Natural killer cell (primary cell): ENCODE data around the gene TMEM107. TPM values are rescaled to one million over a fixed set of nuclear protein-coding genes. Genes with fewer than 3 reads are reported as not detected.

Source experiments
- ATAC-seq, 3 donors: fragments of 150-1000 bp in 2 of 3; fragments of 200-7000 bp in 1 of 3; cut with Tn5 transposase; 1 replicate in 1 of 3; 2 replicates in 2 of 3; pipeline ENCODE4 v1.10.0; 2021; ENCODE audit warnings: mild to moderate bottlenecking in 2 of 3, moderate library complexity in 2 of 3
- DNase-seq, 2 donors: peaks; one replicate each; pipeline versions ENCODE4 v3.0.0 to v3.0.0-alpha.2; 2013 to 2021; ENCODE audit warnings: mixed read lengths in 1 of 2
- H3K27ac ChIP-seq: one replicate; pipeline ENCODE4 v1.5.1; 2013; ENCODE audit warnings: mild to moderate bottlenecking, low read length
- H3K27me3 ChIP-seq: one replicate; pipeline ENCODE4 v1.6.1; 2013; ENCODE audit warnings: low read length; ENCODE audit not compliant: control insufficient read depth, insufficient read depth
- H3K36me3 ChIP-seq: one replicate; pipeline ENCODE4 v1.6.1; 2013; ENCODE audit warnings: low read length; ENCODE audit not compliant: control insufficient read depth, insufficient read depth
- H3K4me1 ChIP-seq: one replicate; pipeline ENCODE4 v1.6.1; 2013; ENCODE audit warnings: low read length; ENCODE audit not compliant: control insufficient read depth, insufficient read depth
- H3K4me3 ChIP-seq: one replicate; pipeline ENCODE4 v1.5.1; 2013; ENCODE audit warnings: low read length
- H3K9me3 ChIP-seq: one replicate; pipeline ENCODE4 v1.6.1; 2013; ENCODE audit warnings: low read length; ENCODE audit not compliant: control insufficient read depth, insufficient read depth
- H3K27ac Mint-ChIP-seq, 2 donors: one replicate each; pipeline ENCODE4 v1.8.0; 2022; ENCODE audit warnings: mild to moderate bottlenecking in 2 of 2, mixed read lengths in 2 of 2, moderate library complexity in 1 of 2
- H3K27me3 Mint-ChIP-seq, 2 donors: one replicate each; pipeline ENCODE4 v1.8.0; 2022; ENCODE audit warnings: low read depth in 2 of 2, mixed read lengths in 2 of 2
- H3K36me3 Mint-ChIP-seq: one replicate; pipeline ENCODE4 v1.8.0; 2022; ENCODE audit warnings: mixed read lengths
- H3K4me1 Mint-ChIP-seq, 2 donors: one replicate each; pipeline ENCODE4 v1.8.0; 2022; ENCODE audit warnings: mixed read lengths in 2 of 2
- H3K4me3 Mint-ChIP-seq: one replicate; pipeline ENCODE4 v1.8.0; 2022; ENCODE audit warnings: mild to moderate bottlenecking, moderate library complexity, mixed read lengths
- H3K9me3 Mint-ChIP-seq, 2 donors: one replicate each; pipeline ENCODE4 v1.8.0; 2022; ENCODE audit warnings: mixed read lengths in 2 of 2
- WGBS: methylation state at CpG from one replicate; pipeline ENCODE4 v1.1.7; 2013; ENCODE audit warnings: missing lambda C conversion rate; ENCODE audit not compliant: insufficient coverage; 5-methylcytosine and 5-hydroxymethylcytosine counted together
- intact Hi-C: fragments of 100-400 bp; cut with micrococcal nuclease; formaldehyde crosslinking; loops from one replicate; pipeline ENCODE4 v1.14.2; 2022
- total RNA-seq, 4 donors: library from RNA; stranded (reverse); fragments of 120-200 nt in 1 of 4; gene quantifications; one replicate each; pipeline versions ENCODE4 v1.2.3 to v1.2.4, GENCODE V29; 2013 to 2022
- TF ChIP-seq, protein P1 (sequence below): fragments of 200-600 bp; IDR thresholded peaks from one replicate; pipeline ENCODE4 v1.8.0; 2022; ENCODE audit warnings: antibody characterized with exemption

TMEM107 gene
- total RNA-seq, 3 donors from 2014 or later (not counting 1 experiment from before 2014, with no cell fraction given): 48.9 to 101 (median 96.1) TPM

DNA sequence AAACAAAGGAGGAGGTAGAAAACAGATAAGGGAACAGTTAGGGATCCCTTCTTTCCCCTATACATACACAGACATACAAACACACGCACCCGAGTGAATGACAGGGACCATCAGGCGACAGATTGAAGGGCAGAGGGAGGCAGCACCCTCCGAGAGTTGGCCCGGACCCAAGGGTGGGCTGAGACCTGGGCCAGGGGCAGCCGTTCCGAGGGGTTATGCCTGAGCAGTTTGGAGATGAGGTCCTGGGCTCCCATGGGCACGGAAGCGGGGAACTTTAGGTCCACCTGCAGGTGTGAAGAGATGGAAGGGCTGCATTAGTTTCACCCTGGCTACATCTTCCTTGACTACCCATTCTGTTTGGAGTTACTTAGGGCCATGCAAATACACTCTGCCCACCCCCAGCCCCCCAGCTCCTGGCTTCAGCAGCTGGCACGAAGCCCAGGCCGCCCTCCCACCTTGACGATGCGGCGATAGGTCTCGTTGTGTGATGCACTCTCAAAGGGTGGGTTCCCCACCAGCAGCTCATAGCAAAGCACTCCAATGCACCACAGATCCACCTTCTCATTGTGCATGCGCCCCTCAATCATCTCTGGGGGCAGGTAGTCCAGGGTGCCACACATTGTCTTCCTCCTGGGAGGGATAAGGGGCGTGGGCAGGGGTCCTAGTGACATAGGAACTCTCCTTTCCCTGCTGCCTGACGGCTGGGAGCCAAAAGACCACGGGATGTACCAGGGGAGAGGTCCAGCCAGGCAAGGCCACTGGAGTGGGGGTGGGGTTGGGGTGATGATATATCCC is 28.8 kb upstream of the TMEM107 start:
- DNase-seq: no peak
- no peaks in the 10 kb centered on the region for H3K9me3 Mint-ChIP-seq
- no peaks in the 10 kb centered on the region for H3K9me3 ChIP-seq
- H3K4me1 ChIP-seq: peaks cover 11% of the 10 kb centered on the region
- no peak overlapping the region for H3K27ac Mint-ChIP-seq
- TF ChIP-seq, protein P1, sequence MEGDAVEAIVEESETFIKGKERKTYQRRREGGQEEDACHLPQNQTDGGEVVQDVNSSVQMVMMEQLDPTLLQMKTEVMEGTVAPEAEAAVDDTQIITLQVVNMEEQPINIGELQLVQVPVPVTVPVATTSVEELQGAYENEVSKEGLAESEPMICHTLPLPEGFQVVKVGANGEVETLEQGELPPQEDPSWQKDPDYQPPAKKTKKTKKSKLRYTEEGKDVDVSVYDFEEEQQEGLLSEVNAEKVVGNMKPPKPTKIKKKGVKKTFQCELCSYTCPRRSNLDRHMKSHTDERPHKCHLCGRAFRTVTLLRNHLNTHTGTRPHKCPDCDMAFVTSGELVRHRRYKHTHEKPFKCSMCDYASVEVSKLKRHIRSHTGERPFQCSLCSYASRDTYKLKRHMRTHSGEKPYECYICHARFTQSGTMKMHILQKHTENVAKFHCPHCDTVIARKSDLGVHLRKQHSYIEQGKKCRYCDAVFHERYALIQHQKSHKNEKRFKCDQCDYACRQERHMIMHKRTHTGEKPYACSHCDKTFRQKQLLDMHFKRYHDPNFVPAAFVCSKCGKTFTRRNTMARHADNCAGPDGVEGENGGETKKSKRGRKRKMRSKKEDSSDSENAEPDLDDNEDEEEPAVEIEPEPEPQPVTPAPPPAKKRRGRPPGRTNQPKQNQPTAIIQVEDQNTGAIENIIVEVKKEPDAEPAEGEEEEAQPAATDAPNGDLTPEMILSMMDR: no peak
- peaks cover 6 to 12% of the 10 kb centered on the region in 2 donors for H3K4me1 Mint-ChIP-seq
- 93% methylated on average over 19 of the region's 19 CpGs for WGBS
- no peak overlapping the region for H3K4me3 Mint-ChIP-seq
- H3K36me3 Mint-ChIP-seq: no peaks in the 10 kb centered on the region
- intact Hi-C loops: no loop called here
- H3K36me3 ChIP-seq: no peaks in the 10 kb centered on the region
- ATAC-seq: no peak
- H3K27ac ChIP-seq: no peak overlapping the region
- H3K4me3 ChIP-seq: no peak overlapping the region
- no peaks in the 10 kb centered on the region for H3K27me3 ChIP-seq
- H3K27me3 Mint-ChIP-seq: no peaks in the 10 kb centered on the region

DNA sequence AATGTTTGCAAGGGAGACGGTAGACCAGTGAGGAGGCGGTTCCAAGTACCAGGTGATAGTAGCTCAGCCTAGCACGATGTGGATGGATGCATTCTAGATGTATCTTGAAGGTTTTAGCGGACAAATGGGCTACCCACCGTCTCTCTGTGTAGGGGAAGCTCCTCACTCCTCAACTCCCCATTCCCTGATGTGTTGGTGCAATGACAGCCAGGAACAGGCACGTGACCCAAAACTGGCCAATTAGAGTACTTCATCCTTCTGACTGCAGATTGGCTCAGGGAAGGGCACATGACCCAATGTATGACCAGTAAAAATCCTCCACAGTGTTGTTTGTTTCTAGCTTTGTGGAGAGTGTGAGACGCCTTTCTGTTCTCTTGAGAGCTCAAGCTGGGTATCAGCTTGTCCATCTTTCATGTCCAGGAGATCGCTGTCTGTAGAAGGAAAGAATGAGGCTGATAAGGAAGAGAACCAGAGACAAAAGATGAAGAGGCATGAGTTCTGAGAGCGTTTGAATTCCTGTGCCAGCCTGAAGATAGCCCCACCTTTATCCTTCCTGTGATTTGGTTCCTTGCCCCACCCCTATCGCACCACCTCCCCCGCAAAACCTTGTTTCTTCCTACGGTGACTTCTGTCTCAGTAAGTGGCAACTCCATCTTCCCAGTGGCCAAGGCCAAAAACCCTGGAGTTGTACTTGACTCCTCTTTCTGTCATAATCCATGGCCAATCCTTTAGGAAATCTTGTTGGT is 16.1 kb upstream of the TMEM107 start:
- WGBS: 28% methylated on average over 11 of the region's 12 CpGs
- Histone ChIP-seq H3K4me3 (peak overlapping the region; percentile 17), H3K27ac (peak overlapping the region; percentile 72), H3K36me3 (no peaks in the 10 kb centered on the region), H3K27me3 (no peaks in the 10 kb centered on the region), H3K4me1 (peaks cover 51% of the 10 kb centered on the region), H3K9me3 (no peaks in the 10 kb centered on the region)
- no peaks in the 10 kb centered on the region for H3K9me3 Mint-ChIP-seq
- DNase-seq (peak; percentile 41 to 80), ATAC-seq (peak; percentile 23 to 42 (median 41))
- peaks cover 13% of the 10 kb centered on the region in 2 donors for H3K4me1 Mint-ChIP-seq
- H3K36me3 Mint-ChIP-seq: no peaks in the 10 kb centered on the region
- H3K27me3 Mint-ChIP-seq: no peaks in the 10 kb centered on the region
- H3K4me3 Mint-ChIP-seq: no peak overlapping the region
- TF ChIP-seq, protein P1: no peak
- intact Hi-C loops: loop anchor here (1.0 kb wide), 1 partner anchor 8 kb away; no protein-coding TSS in a partner anchor
- no peak overlapping the region for H3K27ac Mint-ChIP-seq

DNA sequence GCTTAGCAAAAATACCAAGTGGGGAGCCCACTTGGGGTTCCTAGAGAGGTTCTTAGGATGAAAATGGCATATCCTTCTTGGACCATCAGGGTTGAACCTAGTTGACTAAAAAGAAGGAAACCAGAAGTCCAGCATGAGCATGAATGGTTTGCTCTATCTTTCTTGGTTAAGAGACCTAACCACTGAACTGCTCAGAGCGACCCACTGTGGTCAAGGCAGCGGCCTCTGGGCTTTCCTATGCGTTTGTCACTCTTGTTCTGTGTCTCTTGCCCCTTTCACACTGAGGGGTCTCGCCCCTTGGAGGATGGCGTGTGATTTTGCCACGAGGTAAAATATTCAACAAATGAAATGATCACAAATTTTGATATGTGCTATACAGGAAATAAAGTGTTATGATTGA is 14.3 kb upstream of the TMEM107 start:
- peak in 1 of 2 donors; percentile 28 for DNase-seq
- Histone ChIP-seq H3K27ac (peak overlapping the region; percentile 86), H3K4me1 (peaks cover 54% of the 10 kb centered on the region), H3K9me3 (no peaks in the 10 kb centered on the region), H3K36me3 (no peaks in the 10 kb centered on the region), H3K4me3 (peak overlapping the region; percentile 4), H3K27me3 (no peaks in the 10 kb centered on the region)
- TF ChIP-seq, protein P1: no peak
- Mint-ChIP-seq H3K36me3 (no peaks in the 10 kb centered on the region), H3K4me3 (no peak overlapping the region), H3K27me3 (no peaks in the 10 kb centered on the region), H3K27ac (no peak overlapping the region), H3K4me1 (peaks cover 13% of the 10 kb centered on the region in 2 donors), H3K9me3 (no peaks in the 10 kb centered on the region)
- WGBS: 25% methylated on average over 6 of the region's 6 CpGs
- intact Hi-C loops: loop anchor here (1.0 kb wide), 1 partner anchor 105 kb away; the partner anchor contains the start of gene SLC25A35
- ATAC-seq: no peak
